Breast epithelium (tissue), 3 donors: ENCODE measurements around the gene PARVB.

ENCODE experiments used
- POLR2A ChIP-seq: fragments of 450-650 bp; IDR thresholded peaks from one replicate; pipeline ENCODE4 v1.6.1; 2016; ENCODE audit warnings: antibody characterized with exemption, mild to moderate bottlenecking, moderate library complexity
- POLR2AphosphoS5 ChIP-seq, 3 donors: sonication (generic); formaldehyde crosslinking; IDR thresholded peaks; one replicate each; pipeline ENCODE4 v1.6.1; 2017; ENCODE audit warnings: antibody characterized with exemption in 3 of 3
- TF ChIP-seq, protein P1 (sequence below), 3 donors: fragments of 450-650 bp; IDR thresholded peaks; one replicate each; pipeline ENCODE4 v1.5.1; 2016 to 2017; ENCODE audit warnings: antibody characterized with exemption in 3 of 3, mild to moderate bottlenecking in 3 of 3, moderate library complexity in 3 of 3

DNA sequence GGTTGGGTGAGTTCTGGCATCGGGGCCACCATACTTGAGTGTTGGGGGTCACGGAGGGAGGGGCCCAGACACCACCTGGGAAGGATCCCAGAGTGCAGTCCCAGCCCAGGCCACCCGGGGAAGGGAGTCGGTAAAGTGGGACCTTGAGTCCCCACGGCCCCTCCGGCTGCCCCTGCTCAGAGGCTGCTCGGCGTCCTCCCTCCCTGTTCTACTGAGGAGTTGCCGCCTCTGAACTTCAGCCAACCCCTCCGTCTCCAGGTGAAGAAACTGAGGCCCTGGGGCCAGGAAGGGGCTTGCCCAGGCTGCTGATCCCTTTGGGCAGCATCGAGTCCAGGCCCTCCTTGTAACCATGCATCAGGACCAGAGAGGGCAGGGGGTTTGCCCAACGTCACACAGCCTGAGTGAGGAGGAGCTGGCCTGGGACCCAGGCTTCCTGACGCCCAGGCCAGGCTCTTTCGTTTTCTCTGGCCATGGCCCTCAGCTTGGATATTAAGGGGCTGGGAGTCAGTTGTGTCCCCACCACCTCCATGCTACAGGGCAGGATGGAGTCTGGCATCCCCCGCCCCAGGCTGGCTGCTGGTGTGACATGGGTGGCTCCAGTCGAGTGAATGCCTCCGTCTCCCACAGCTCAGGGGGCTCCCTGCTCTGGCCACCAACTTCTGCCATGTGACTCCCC is 157.9 kb downstream of the PARVB start:
- TF ChIP-seq POLR2AphosphoS5 (IDR thresholded peaks at IDR 0.05) (no peak), POLR2A (no peak)
- TF ChIP-seq, protein P1, sequence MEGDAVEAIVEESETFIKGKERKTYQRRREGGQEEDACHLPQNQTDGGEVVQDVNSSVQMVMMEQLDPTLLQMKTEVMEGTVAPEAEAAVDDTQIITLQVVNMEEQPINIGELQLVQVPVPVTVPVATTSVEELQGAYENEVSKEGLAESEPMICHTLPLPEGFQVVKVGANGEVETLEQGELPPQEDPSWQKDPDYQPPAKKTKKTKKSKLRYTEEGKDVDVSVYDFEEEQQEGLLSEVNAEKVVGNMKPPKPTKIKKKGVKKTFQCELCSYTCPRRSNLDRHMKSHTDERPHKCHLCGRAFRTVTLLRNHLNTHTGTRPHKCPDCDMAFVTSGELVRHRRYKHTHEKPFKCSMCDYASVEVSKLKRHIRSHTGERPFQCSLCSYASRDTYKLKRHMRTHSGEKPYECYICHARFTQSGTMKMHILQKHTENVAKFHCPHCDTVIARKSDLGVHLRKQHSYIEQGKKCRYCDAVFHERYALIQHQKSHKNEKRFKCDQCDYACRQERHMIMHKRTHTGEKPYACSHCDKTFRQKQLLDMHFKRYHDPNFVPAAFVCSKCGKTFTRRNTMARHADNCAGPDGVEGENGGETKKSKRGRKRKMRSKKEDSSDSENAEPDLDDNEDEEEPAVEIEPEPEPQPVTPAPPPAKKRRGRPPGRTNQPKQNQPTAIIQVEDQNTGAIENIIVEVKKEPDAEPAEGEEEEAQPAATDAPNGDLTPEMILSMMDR (IDR thresholded peaks at IDR 0.05) = no peak
